HG02571 (cell line): ENCODE results near the gene USP8.
"Not testable (repeated sequence)": the region's sequence is repeated elsewhere in the genome, so short reads cannot be mapped to it uniquely, and the experiment has no call there.

Experiments used
- ATAC-seq: cut with Tn5 transposase; IDR thresholded peaks from one replicate; pipeline ENCODE4 v1.9.1; 2021; ENCODE audit warnings: mild to moderate bottlenecking, moderate library complexity; ENCODE audit not compliant: unreplicated experiment

Gene USP8

DNA sequence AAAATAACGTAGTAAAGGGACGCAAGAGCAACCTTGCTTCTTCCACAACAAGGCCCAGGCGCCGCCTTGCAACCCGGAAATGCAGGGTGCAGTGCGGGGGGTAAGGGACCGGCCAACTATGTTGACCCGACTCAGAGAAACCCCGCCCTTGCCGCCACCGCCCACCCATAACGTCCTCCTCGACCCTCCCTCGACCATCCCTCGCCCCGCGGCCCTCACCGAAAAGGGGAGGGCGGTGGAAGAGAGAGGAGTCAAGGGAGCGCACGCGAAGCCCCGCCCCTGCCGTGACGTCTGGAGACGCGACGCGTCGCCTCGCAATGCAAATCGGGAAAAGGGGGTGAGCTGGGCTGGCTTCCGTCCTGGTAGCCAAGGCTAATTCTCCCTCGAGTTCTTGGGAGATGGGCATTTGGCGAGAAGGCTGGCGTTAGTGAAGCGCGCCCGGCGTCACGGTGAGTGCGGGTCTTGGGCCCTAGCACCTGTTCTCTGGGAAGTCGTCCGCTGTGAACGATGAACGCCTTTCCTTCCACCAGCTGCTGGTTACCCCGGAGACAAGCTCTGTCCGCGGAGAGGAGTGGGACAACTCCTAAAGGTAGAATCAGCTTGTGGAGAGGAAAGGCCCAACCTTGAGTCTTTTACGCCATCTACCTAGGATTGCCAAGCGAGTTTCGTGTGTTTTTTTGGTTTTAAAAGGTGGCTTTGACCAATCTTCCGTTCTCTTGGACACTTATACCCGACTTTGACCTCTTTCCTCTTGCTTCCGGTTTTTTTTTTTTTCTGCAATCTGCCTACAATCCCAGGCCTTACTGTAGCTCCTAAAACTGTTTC lies at the start of gene USP8:
Gene USP8 (plus strand): TSS at position 340 of the 825 bp plus-strand sequence. CDS start 14,669 bp downstream, outside the sequence.
- ATAC-seq: peak; percentile 91

DNA sequence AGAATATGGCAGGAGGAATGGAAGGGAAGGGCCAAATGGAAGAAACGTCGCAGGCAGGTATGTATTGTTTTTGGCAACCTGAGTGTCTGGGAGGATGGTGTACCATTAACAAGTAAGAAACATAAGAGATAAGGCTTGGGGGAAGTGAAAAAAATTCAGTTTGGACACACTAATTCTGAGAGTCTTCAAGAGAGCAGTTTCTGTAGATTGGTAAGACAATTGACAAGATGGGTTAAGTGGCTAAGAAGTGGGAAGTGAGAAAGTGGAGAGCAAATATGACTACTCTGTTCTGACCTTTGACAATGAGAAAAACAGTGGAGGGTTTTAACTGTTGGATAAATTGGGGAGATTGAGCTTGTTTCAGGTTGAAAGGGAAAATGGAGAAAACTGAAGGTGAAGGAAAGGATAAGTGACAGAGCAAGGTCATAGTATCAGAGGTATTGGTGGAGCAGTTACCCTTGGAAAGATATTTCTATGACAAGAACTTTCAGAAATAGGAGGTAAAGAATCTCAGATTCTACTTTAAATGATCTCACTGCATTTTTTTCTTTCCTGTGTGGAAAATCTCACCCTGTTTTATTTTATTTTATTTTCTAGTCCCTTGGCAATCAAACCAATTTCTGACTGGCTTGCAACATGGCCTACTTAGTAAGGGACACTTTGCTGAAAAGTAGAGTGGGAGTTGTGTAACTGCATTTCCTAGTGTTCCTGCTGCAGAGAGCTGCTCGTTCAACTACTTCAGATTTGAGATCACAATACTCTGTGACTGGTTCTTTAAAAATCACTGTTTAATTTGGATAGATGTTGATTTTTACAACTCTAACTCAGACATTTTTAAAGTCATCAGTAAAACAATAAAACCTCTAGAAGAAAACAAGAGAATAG lies 46.1 kb upstream of the USP8 start:
- peak; percentile 99 for ATAC-seq

DNA sequence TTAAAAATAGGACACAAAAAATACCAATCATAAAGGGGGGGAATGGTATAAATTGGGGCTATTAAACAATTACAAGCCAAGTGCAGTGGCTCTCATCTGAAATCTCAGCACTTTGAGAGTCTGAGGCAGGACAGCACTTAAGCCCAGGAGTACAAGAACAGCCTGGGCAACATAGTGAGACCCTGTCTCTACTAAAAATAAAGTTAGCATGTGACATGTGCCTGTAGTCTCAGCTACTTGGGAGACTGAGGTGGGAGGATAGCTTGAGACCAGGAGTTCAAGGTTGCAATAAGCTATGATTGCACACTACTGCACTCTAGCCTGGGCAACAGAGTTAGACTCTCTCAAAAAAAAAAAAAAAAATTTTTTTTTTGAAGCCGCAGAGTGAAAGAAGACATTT lies 45.4 kb upstream of the USP8 start:
- ATAC-seq: no peak

DNA sequence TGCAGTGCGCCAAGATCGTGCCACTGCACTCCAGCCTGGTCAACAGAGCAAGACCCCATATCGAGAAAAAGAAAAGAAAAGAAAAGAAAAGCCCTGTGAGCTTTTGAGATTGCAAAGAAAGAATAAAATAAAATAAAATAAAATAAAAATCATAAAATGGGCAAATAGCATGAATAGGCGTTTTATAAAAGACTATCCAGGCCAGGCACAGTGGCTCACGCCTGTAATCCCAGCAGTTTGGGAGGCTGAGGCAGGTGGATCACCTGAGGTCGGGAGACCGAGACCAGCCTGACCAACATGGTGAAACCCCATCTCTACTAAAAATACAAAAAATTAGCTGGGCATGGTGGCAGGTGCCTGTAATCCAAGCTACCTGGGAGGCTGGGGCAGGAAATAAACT lies 44.8 kb upstream of the USP8 start:
- ATAC-seq: not testable (repeated sequence)

DNA sequence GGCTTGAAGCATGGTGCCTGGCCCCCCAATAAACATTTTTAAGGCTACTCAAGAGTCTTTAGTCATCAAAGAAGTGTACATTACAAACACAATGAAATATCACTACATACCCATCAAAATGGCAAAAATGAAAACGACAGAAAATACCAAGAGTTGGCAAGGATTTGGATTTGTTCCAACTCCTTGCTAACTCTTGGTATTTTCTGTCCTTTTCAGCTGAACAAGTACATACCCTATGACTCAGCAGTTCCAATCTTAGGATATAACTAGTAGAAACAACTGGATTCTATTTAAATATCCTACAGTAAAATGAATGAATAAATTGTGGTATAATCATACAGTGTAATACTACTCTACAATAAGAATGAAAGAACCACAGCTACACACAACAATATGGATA lies 44.1 kb upstream of the USP8 start:
- no peak for ATAC-seq

DNA sequence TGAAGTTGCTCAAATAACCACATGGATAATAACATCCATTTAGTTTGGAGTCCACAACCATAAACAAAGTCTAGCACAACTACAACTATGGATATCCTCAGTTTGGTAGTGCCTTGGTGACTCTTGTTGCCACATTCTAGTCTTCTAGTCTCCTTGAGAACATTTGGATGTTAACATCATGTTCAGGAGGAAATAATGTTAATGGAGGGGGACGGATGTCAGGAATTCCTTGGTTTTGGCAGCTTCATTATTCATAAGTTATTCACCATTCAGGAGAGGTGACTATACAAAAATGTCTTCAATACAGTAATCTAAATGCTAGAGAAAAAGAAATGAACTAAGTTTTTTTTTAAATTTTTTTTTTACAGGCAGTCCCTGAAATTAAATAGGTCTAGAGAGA lies 42.8 kb upstream of the USP8 start:
- ATAC-seq: no peak

DNA sequence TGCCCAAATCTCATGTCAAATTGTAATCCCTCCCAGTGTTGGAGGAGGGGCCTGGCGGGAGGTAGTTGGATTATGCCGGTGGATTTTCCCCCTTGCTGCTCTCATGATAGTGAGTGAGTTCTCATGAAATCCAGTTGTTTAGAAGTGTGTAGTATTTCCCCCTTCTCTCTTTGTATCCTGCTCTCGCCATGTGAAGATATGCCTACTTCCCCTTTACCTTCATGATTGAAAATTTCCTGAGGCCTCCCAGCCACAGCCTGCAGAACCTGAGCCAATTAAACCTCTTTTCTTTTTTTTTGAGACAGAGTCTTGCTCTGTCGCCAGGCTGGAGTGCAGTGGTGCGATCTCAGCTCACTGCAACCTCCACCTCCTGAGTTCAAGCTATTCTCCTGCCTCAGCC lies 41.8 kb upstream of the USP8 start:
- ATAC-seq: not testable (repeated sequence)

DNA sequence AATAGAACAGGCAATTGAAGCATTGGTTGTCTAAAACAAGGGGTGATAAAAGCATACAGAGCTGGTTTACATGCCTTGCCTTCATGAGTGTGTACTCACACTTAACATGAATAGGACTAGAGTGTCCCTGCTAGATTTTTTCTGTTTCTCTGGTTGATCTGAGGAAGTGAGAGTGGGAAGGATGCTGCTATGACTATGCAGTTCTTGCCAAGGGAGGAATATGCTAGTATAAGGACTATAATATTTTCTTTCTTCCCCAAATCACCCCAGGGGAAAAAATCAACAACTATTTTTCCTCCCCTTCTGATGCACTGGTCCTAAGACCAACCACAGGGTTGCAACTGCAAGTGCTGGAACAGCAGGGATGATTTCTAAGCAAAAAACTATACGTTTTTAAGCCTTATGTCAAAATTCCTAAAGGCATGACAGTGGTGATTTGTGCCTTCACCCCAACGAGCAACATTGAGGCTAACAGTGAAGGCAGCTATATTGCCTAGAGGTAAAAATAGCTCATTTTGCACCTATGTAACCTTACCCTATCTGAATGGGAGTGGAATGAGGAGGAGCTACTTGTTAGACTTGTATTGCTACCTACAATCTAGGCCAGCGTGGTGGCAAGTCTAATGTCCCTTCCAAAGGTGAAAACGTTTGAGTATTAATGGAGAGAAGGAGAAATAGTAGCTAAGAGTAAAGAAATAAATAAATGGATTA lies 33.5 kb upstream of the USP8 start:
- no peak for ATAC-seq

DNA sequence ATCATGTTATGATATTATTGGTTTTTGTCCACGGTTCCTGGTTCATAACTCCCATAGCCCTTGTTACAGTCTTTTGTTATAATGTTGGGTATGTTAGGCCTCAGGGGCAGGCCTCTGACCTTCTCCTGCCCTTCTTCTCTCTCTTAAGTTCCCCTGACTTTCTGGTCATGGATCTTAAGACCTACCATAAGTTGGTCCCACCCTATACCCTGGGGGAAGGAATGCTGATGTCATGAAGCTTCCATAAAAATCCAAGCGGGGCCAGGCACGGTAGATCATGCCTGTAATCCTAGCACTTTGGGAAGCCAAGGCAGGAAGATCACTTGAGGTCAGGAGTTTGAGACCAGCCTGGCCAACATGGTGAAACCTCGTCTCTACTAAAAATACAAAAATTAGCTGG lies 32.6 kb upstream of the USP8 start:
- ATAC-seq: not testable (repeated sequence)

DNA sequence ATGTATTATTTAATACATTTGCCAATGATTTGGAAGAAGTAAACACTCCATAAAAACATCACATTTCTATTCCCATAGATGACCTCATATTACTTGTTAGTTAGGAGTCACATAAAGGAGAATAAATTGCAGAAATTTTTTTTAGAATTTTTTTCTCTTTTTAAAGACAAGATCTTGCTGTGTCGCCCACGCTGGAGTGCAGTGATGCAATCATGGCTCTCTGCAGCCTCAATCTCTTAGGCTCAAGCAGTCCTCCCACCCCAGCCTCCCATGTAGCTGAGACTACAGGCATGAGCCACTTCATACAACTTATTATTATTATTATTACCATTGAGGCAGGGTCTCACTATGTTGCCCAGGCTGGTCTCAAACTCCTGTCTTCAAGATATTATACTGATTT lies 12.3 kb upstream of the USP8 start:
- ATAC-seq: no peak

DNA sequence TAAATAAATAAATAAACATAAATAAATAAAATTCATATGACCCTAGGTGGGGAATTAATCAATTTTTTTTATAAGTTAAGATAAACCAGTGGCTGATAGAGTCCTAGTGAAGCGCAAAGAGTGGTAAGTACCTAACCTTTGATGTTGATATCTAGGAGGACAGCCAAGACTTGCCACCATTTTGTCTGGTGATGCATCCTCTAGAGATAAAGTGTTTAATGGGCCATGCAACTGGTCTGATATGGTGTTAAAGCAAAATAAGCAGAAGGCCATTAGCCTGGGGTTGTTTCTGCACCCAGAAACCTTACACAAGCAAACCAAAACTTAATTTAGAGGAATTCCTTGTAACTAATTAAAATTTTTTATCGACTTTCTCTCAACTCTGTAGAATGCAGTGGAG lies 9.6 kb upstream of the USP8 start:
- no peak for ATAC-seq

DNA sequence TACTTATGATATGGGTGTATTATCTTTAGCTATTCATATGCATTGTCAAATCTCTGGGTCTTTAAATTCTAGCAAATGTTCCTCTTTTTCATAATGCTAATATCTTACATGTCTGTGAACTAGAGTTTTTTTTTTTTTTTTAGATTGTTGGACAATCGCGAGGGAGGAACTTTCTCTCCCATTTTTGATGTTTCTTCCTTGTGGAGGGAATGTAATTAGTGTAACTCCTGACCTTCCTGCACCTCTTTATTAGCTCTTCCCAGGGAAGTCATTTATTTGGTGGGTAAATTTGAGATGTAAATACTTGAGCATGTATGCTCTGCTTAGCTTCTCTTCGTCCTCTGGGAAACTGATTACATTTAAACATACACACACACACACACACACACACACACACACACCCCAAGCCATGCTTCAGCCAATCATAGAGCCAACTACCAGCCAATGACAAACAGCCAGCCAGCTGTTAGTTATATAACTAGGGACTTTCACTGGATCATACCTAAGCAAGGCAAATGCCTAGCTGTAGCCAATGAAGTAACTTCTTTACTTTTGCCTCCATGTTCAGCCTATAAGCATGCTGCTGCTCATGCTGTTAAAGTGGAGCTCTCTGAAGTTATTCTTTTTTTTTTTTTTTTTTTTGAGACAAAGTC lies 8.3 kb upstream of the USP8 start:
- ATAC-seq: no peak

DNA sequence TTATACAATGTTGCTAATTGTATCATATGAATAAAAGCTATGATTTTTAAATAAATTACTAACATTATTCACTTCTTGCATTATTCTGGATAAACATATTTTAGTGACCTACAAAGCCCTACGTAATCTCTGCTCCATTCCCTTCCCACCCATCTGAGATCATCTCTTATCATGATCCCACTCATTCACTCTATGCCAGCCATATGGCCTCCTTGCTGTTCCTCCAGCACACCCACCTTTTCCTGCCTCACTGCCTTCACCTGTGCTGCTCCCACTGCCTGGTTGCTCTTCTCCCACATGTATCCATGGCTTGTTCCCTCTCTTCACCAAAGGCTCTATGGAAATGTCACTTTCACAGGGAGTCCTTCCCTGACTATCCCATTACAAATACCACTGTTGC lies 7.3 kb upstream of the USP8 start:
- ATAC-seq: no peak

DNA sequence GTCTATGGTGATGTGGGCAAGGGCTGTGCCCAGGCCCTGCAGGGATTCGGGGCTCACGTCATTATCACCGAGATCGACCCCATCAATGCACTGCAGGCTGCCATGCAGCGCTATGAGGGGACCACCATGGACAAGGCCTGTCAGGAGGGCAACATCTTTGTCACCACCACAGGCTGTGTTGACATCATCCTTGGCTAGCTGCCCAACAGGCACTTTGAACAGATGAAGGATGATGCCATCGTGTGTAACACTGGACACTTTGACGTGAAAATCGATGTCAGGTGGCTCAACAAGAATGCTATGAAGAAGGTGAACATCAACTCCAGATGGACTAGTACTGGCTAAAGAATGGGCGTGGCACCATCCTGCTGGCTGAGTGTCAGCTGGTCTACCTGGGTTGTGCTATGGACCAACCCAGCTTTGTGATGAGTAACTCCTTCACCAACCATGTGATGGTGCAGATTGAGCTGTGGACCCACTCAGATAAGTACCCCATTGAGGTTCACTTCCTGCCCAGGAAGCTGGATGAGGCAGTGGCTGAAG lies 6.1 kb upstream of the USP8 start:
- ATAC-seq: no peak

DNA sequence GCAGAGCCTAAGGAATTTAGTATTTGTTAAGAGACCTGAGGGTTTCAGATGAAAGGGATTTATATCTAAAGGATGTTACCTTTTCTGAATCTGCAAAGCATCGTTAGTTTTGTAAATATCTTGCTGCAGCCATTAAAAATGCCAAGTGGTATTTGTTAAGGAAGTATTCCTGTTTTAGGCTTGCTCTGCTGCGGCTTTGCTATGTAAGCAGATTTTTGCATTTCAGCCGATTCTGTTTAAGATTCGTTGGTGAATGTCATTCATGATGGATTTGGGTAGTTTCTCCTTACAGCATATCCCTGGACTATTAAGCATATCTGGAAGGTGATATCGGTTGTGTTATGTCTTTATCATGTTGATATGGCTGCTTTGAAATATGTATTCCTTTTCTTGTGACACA lies 1.0 kb downstream of the USP8 start:
- no peak for ATAC-seq

DNA sequence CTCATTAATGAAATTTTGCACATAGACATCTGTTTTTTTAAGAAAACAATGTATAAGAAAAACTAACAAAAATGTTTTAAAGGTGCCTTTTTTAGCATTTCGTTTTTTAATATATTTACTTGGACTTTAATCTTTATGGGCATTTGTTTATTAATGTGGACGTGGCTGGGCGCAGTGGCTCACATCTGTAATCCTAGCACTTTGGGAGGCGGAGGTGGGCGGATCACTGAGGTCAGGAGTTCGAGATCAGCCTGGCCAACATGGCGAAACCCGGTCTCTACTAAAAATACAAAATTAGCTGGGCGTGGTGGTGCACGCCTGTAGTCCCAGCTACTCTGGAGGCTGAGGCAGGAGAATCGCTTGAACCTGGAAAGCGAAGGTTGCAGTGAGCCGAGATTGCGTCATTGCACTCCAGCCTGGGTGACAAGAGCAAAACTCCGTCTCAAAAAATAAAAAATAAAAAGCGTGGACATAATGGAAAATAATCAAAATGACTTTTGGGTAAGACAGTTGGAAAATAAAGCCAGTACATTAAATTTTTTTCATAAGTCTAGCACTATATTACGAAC lies 1.6 kb downstream of the USP8 start:
- not testable (repeated sequence) for ATAC-seq

DNA sequence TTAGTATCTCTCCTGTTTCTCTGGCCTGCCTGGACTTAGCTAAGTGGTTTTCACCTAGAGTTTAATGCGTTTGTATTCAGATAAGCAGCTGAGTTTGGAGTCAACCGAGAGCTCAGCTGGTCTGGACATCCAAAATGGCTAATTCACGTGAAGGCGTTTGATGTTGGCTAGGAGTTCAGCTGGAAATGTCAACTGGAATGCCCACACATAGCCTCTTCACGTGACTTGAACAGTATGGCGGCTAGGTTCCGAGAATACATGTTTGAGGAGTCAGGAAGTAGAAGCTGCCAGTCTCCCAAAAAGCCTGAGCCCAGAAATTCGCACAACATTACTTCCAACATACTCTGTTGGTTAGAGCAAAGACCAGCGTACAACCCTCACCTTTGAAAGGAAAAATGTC lies 2.2 kb downstream of the USP8 start:
- ATAC-seq: no peak

DNA sequence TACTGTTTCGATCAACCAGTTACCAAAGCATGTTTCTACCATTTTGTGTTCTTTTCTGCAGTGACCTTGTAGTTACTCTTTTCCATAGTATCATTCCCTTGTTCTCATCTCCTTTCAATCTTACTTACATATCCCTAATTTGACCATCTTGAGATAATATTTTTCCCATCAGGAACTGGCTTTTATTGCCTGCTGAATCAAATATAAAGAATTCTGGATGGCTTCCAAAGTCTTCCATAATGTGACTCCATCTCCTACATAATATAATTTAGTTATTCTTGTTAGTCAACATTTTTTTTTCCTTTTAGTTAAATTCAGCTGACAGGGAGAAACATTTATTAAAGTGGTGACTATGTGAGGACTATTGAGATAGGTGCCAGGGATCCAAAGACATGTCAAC lies 7.0 kb downstream of the USP8 start:
- ATAC-seq: no peak

DNA sequence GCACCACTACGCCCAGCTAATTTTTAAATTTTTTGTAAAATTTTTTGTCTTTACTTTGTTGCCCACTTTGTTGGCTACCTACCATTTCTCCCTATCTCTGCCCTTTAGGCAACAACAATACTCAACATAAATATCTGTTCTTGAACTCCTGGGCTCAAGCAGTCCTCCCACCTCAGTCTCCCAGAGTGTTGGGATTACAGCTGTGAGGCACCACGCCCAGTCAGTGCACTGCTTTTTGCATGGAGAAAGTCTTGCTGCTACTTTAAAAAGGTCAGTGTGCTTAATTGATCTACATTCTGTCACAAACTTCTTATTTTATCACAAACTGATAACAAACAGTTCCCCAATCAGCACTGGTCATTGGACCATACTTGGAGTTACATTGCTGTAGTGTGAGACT lies 8.0 kb downstream of the USP8 start:
- no peak for ATAC-seq

DNA sequence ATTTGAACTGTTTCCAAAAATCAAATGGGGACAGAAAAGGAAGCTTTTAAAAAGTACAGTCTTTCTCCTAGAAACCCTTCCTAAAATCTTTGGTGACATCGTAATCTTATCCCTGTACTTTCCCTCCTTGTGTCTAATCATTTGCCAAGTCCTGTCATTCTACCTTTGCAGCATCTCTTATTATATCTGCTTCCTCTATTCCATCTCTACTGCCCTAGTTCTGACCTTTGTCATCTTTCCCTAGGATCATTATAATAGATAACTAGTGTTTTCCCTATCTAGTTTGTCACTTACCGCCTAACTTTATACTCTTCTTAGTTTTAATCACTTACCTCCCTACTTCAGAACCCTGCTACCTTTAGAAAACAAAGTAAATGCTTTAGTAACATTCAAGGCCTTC lies 11.6 kb downstream of the USP8 start:
- no peak for ATAC-seq
